ENCODE data around the gene RABL2B.

Gene RABL2B

GRCh38 chr22:50728523-50728931, 54.9 kb downstream of the RABL2B start:
- no peak overlapping the region for H3K27ac ChIP-seq
- TF ChIP-seq, protein P1, sequence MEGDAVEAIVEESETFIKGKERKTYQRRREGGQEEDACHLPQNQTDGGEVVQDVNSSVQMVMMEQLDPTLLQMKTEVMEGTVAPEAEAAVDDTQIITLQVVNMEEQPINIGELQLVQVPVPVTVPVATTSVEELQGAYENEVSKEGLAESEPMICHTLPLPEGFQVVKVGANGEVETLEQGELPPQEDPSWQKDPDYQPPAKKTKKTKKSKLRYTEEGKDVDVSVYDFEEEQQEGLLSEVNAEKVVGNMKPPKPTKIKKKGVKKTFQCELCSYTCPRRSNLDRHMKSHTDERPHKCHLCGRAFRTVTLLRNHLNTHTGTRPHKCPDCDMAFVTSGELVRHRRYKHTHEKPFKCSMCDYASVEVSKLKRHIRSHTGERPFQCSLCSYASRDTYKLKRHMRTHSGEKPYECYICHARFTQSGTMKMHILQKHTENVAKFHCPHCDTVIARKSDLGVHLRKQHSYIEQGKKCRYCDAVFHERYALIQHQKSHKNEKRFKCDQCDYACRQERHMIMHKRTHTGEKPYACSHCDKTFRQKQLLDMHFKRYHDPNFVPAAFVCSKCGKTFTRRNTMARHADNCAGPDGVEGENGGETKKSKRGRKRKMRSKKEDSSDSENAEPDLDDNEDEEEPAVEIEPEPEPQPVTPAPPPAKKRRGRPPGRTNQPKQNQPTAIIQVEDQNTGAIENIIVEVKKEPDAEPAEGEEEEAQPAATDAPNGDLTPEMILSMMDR (conservative IDR thresholded peaks at IDR 0.05) = no peak

DNA sequence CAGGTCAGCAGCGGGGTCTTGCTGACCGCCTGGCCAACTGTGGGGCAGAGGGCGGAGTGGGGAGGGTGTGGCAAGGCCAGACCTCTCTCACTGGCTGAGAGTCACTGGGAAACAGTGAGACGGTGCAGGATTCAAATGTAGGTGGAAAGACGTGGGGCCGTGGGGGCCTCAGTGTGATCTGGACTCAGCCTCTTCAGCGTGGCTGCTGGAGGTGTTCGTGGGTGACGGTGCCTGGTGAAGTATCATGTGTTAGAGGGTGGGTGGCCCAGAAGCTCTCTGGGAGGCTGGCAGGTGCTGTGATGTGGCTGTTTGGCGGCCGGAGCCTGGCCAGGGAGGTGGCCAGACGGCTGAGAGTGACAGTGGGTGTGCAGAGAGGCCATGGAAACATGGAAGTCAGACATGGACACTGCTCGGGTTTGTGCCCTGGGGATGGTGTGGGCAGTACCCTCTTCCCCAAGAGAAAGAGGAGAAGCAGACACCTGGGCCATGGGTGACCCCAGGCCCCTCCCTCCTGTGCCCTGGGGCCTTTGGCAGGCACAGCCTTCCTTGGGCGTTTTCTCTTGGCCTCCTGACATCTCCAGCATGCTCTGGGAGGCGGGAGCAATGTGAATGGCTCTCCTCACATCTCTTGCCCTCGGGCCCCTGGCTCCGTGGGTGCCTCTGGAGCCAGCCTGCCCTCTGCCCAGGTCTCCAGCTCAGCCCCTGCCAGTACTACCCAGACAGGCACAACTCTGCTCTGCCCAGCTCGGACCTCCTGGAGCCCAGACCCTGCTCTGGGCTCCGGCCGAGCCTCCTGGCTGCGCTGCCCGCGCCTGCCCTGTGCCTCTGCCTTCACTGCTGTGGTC, 55.5 kb downstream of the RABL2B start:
- TF ChIP-seq, protein P1 (conservative IDR thresholded peaks at IDR 0.05) = no peak
- H3K27ac ChIP-seq = no peak overlapping the region

DNA sequence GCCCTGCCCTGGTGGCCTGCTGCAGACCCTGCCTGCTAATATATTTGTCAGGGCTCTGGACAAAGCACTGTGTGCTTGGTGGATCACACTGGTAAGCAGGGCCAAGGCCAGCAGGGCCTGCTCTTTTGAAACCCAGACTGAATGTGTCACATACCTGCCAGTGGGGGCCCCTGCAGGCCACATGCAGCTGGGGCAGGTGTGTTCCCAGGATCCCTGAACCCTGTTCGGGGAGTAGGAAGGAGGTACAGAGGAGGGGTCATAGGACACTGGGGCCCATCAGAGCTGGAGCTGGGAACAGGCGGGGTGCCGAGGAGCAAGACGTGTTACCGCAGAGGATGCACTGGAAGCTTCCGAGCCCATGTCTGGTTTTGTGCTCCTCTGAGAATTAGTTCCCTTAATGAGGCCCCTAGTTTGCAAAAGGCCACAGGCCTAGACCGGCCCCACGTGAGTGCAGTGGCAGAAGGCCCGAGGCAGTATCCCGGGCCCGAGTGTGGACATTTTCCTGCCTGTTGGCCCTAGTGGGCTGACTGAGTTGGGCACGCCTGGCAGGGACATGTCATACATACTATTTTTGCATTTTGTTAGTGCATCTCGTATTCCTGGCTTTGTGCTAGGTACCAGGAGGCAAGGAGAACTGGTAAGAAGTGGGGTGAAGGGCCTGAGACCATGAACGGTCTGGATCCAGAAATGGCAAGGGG, 56.6 kb downstream of the RABL2B start:
- TF ChIP-seq, protein P1 (conservative IDR thresholded peaks at IDR 0.05) = no peak
- H3K27ac ChIP-seq = no peak overlapping the region

GRCh38 chr22:50725597-50725996, 57.8 kb downstream of the RABL2B start:
- TF ChIP-seq, protein P1 (conservative IDR thresholded peaks at IDR 0.05) = no peak
- no peak overlapping the region for H3K27ac ChIP-seq

DNA sequence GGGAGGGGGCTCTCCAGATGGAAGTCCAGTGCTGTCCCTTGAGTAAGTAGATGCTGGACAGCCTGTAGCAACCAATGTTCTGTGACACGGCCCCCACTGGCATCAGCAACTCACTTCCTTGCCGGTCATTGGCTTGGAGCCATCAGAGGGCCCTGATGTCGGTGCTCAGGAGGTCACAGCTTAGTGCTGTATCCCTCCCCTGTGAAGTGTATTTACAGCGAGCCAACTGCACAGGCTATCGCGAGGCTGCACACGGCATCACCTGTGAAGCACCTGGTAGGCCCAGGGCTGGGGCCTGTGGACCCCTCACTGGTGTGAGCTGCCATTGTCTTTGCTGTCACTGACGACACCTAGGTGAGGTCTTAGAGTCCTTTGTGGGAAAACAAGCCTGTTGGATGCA, 58.8 kb downstream of the RABL2B start:
- TF ChIP-seq, protein P1 (conservative IDR thresholded peaks at IDR 0.05) = no peak
- H3K27ac ChIP-seq = no peak overlapping the region

DNA sequence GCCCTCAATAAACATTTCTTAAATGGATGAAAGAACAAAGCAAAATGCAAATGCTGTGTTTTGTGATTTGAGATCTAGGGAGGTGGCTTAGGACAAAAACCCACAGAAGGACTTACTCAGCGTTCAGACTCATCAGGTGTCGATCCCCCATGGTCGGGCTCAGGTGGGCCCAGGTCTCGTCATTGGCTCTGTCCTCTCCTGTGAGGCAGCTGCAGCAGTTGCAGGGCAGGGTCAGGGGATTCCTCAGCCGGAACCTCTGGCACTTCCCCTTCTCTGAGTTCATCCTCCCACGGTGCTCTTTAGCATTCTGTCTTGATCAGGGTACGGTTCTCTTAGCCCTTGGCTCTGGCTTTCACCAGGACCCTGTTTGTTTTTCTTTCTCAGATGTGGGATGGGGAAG, 59.4 kb downstream of the RABL2B start:
- no peak overlapping the region for H3K27ac ChIP-seq
- TF ChIP-seq, protein P1 (conservative IDR thresholded peaks at IDR 0.05) = no peak

- TF ChIP-seq, protein P1 (conservative IDR thresholded peaks at IDR 0.05) = no peak
- no peak overlapping the region for H3K27ac ChIP-seq
These were observed 60.6 kb downstream of the RABL2B start for GRCh38 chr22:50722716-50723428.
